HCT116 (cell line): ENCODE data around the gene EDN2. TPM values are rescaled to one million over a fixed set of nuclear protein-coding genes. Genes with fewer than 3 reads are reported as not detected.

ENCODE experiments used
- ATAC-seq: fragments of 200-7000 bp; cut with Tn5 transposase; 2 replicates; pipeline ENCODE4 v1.9.1; 2020; ENCODE audit warnings: mild to moderate bottlenecking, moderate library complexity
- BruUV-seq: library from RNA; stranded (reverse); fragments of 400-500 nt; replicated peaks from 2 replicates; lab custom pipeline; 2021; lab: Mats Ljungman, UMichigan
- CTCF ChIA-PET: fragments of 300-600 bp; sonication (Branson Sonifier 250); formaldehyde crosslinking; loops from one replicate; lab custom pipeline; 2021; ENCODE audit warnings: antibody characterized with exemption; lab: Charles Lee
- POLR2A ChIA-PET: fragments of 300-600, 350-600 bp; sonication (Branson Sonifier 250); formaldehyde crosslinking; loops from one replicate; lab custom pipeline; 2021; ENCODE audit warnings: antibody characterized with exemption; lab: Charles Lee
- RAD21 ChIA-PET, 2 experiments: fragments of 300-600 bp; sonication (Branson Sonifier 250); formaldehyde crosslinking; loops; one replicate each; lab custom pipeline; 2023; ENCODE audit warnings: low total read pairs in 2 of 2; ENCODE audit not compliant: uncharacterized antibody in 2 of 2, unreplicated experiment in 2 of 2, low non-redundant PET in 1 of 2; lab: Charles Lee
- DNase-seq: peaks from one replicate; pipeline ENCODE4 v3.0.0-alpha.2; 2010; ENCODE audit warnings: low read depth, low spot score
- H2AFZ ChIP-seq: fragments of 200-600 bp; shearing (Covaris generic), sonication (generic); 2 replicates; pipeline ENCODE4 v1.6.1; 2017; ENCODE audit warnings: low read depth, mixed run types, mixed read lengths, antibody characterized with exemption, low read length; ENCODE audit not compliant: poor library complexity, severe bottlenecking
- H3K27ac ChIP-seq: 2 replicates; pipeline ENCODE4 v1.5.1; 2012; ENCODE audit warnings: low read depth, low read length
- H3K27me3 ChIP-seq: fragments of 200-600 bp; sonication (generic); 2 replicates; pipeline ENCODE4 v1.6.1; 2016; ENCODE audit warnings: mixed run types, low read length, mixed read lengths; ENCODE audit not compliant: insufficient read depth
- H3K36me3 ChIP-seq, 2 experiments: fragments of 200-500 bp in 1 of 2; fragments of 200-600 bp in 1 of 2; sonication (Bioruptor generic) in 1 of 2; sonication (generic) in 1 of 2; 2 replicates each; pipeline versions ENCODE4 v1.5.1 to v1.6.1; 2014 to 2016; ENCODE audit warnings: low read length in 2 of 2, inconsistent platforms in 1 of 2, mixed read lengths in 1 of 2, mixed run types in 1 of 2; ENCODE audit not compliant: insufficient read depth in 2 of 2, control insufficient read depth in 1 of 2
- H3K4me1 ChIP-seq, 2 experiments: fragments of 200-600 bp in 1 of 2; sonication (generic) in 1 of 2; 2 replicates each; pipeline versions ENCODE4 v1.5.1 to v1.6.1; 2012 to 2017; ENCODE audit warnings: low read length in 2 of 2, inconsistent platforms in 1 of 2, mild to moderate bottlenecking in 1 of 2, mixed read lengths in 1 of 2, mixed run types in 1 of 2, moderate library complexity in 1 of 2; ENCODE audit not compliant: insufficient read depth in 2 of 2, control insufficient read depth in 1 of 2
- H3K4me2 ChIP-seq: fragments of 200-600 bp; sonication (generic); 2 replicates; pipeline ENCODE4 v1.6.1; 2017; ENCODE audit warnings: mixed run types, low read length, mixed read lengths
- H3K4me3 ChIP-seq, 2 experiments: fragments of 200-600 bp in 1 of 2; sonication (generic) in 1 of 2; replicated peaks in 1 of 2; 2 replicates each; pipeline ENCODE4 v1.5.1; 2011 to 2016; ENCODE audit warnings: low read length in 2 of 2, control low read depth in 1 of 2, low read depth in 1 of 2, mild to moderate bottlenecking in 1 of 2, mixed read lengths in 1 of 2, mixed run types in 1 of 2
- H3K79me2 ChIP-seq: fragments of 200-600 bp; sonication (generic); 2 replicates; pipeline ENCODE4 v1.6.1; 2017; ENCODE audit warnings: mild to moderate bottlenecking, mixed run types, low read length, moderate library complexity, mixed read lengths; ENCODE audit not compliant: insufficient read depth
- H3K9ac ChIP-seq: fragments of 200-600 bp; sonication (generic); 2 replicates; pipeline ENCODE4 v1.6.1; 2016; ENCODE audit warnings: low read length, mixed read lengths
- H3K9me2 ChIP-seq: fragments of 200-600 bp; sonication (generic), shearing (Covaris generic); 2 replicates; pipeline ENCODE4 v1.6.1; 2017; ENCODE audit warnings: mixed run types, mild to moderate bottlenecking, moderate library complexity; ENCODE audit not compliant: insufficient read depth
- H3K9me3 ChIP-seq, 2 experiments: fragments of 200-500 bp in 1 of 2; fragments of 200-600 bp in 1 of 2; sonication (Bioruptor generic) in 1 of 2; sonication (generic) in 1 of 2; 2 replicates each; pipeline ENCODE4 v1.6.1; 2014 to 2017; ENCODE audit warnings: low read length in 2 of 2, mixed read lengths in 2 of 2, inconsistent platforms in 1 of 2, low read depth in 1 of 2, mild to moderate bottlenecking in 1 of 2, mixed run types in 1 of 2, moderate library complexity in 1 of 2; ENCODE audit not compliant: control insufficient read depth in 1 of 2, insufficient read depth in 1 of 2
- H4K20me1 ChIP-seq: fragments of 200-600 bp; sonication (generic), shearing (Covaris generic); 2 replicates; pipeline ENCODE4 v1.6.1; 2017; ENCODE audit warnings: mixed run types, mild to moderate bottlenecking, moderate library complexity; ENCODE audit not compliant: insufficient read depth
- CEBPB ChIP-seq: IDR thresholded peaks from 2 replicates; pipeline ENCODE4 v1.6.1; 2012; ENCODE audit warnings: low read depth
- EGR1 ChIP-seq: IDR thresholded peaks from 2 replicates; pipeline ENCODE4 v1.6.1; 2012; ENCODE audit warnings: low read depth
- ELF1 ChIP-seq: IDR thresholded peaks from 2 replicates; pipeline ENCODE4 v1.6.1; 2012; ENCODE audit warnings: low read depth, borderline replicate concordance
- FOSL1 ChIP-seq: IDR thresholded peaks from 2 replicates; pipeline ENCODE4 v1.6.1; 2012; ENCODE audit warnings: low read depth
- POLR2A ChIP-seq: IDR thresholded peaks from 2 replicates; pipeline ENCODE4 v1.7.0; 2011; ENCODE audit warnings: borderline replicate concordance; ENCODE audit not compliant: insufficient read depth, insufficient read length; ENCODE audit errors: extremely low read depth
- POLR2AphosphoS5 ChIP-seq: IDR thresholded peaks from 2 replicates; pipeline ENCODE4 v1.6.1; 2011; ENCODE audit warnings: mild to moderate bottlenecking, low read depth, low read length, moderate library complexity
- SIN3A ChIP-seq: IDR thresholded peaks from 2 replicates; pipeline ENCODE4 v1.6.1; 2012; ENCODE audit warnings: low read depth
- SP1 ChIP-seq: IDR thresholded peaks from 2 replicates; pipeline ENCODE4 v1.6.1; 2012; ENCODE audit warnings: low read depth
- SRF ChIP-seq: IDR thresholded peaks from 2 replicates; pipeline ENCODE4 v1.6.1; 2012; ENCODE audit warnings: low read depth
- YY1 ChIP-seq: IDR thresholded peaks from 2 replicates; pipeline ENCODE4 v1.6.1; 2011; ENCODE audit warnings: low read length, low read depth, moderate library complexity, mild to moderate bottlenecking; ENCODE audit not compliant: insufficient replicate concordance; ENCODE audit errors: extremely low read depth
- intact Hi-C: fragments of 100-400 bp; cut with micrococcal nuclease; formaldehyde crosslinking; loops from 2 replicates; pipeline ENCODE4 v1.10.0; 2022
- total RNA-seq: library from RNA; stranded (reverse); gene quantifications from one replicate; pipeline ENCODE4 v1.2.1, GENCODE V29; 2021; ENCODE audit not compliant: unreplicated experiment
- TF ChIP-seq, protein P1 (sequence below): IDR thresholded peaks from 2 replicates; pipeline ENCODE4 v1.6.1; 2012
- TF ChIP-seq, protein P2 (sequence below): IDR thresholded peaks from 2 replicates; pipeline ENCODE4 v1.6.1; 2012; ENCODE audit warnings: low read depth
- TF ChIP-seq, protein P3 (sequence below), 3 experiments: fragments of 200-600 bp in 1 of 3; sonication (generic) in 1 of 3; IDR thresholded peaks in 2 of 3; conservative IDR thresholded peaks in 1 of 3; 2 replicates each; pipeline ENCODE4 v1.5.1; 2012 to 2017; ENCODE audit warnings: low read depth in 2 of 3, low read length in 2 of 3, antibody characterized with exemption in 1 of 3, borderline replicate concordance in 1 of 3, control low read depth in 1 of 3, mild to moderate bottlenecking in 1 of 3, mixed read lengths in 1 of 3, mixed run types in 1 of 3, moderate library complexity in 1 of 3; ENCODE audit not compliant: insufficient read depth in 1 of 3
- TF ChIP-seq, protein P4 (sequence below): IDR thresholded peaks from 2 replicates; pipeline ENCODE4 v1.6.1; 2011; ENCODE audit warnings: mild to moderate bottlenecking, low read length, moderate library complexity; ENCODE audit not compliant: insufficient replicate concordance; ENCODE audit errors: extremely low read depth

The EDN2 gene
- total RNA-seq, 1 experiment from 2014 or later = not detected

DNA sequence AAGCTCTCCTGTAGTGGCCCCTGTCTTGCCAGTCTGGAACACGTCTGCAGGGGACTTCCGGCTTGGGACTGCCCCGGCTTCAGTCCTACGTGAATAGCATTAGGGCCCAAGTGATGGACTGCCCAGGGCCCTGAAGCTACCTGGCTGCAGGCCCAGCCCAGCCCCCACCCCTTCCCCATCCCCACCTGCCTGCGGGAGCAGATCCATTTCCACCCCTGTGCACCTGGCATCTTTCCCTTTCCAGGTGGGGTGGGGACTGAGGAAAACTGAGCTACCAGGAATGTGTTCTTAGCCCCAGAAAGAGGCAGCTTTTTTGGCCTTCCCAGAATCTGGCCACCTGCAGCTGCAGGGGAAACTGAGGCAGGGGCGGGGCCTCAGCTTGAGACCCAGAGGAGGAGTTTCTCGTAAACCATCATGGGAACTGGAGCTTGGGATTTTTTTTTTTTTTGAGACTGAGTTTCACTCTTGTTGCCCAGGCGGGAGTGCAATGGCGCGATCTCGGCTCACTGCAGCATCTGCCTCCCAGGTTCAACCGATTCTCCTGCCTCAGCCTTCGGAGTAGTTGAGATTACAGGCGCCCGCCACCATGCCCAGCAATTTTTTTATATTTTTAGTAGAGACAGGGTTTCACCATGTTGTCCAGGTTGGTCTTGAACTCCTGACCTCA lies 3.2 kb downstream of the EDN2 start:
- Histone ChIP-seq H3K27me3 (no peaks in the 10 kb centered on the region), H3K9ac (no peak overlapping the region), H3K4me3 (no peak overlapping the region), H3K9me2 (no peaks in the 10 kb centered on the region)
- POLR2A ChIA-PET = no interaction called here
- intact Hi-C loops = no loop called here
- no peak for DNase-seq
- BruUV-seq = no TSS peak
- no peak for TF ChIP-seq FOSL1
- TF ChIP-seq SRF = no peak
- TF ChIP-seq, protein P1, sequence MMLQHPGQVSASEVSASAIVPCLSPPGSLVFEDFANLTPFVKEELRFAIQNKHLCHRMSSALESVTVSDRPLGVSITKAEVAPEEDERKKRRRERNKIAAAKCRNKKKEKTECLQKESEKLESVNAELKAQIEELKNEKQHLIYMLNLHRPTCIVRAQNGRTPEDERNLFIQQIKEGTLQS = no peak
- TF ChIP-seq, protein P2, sequence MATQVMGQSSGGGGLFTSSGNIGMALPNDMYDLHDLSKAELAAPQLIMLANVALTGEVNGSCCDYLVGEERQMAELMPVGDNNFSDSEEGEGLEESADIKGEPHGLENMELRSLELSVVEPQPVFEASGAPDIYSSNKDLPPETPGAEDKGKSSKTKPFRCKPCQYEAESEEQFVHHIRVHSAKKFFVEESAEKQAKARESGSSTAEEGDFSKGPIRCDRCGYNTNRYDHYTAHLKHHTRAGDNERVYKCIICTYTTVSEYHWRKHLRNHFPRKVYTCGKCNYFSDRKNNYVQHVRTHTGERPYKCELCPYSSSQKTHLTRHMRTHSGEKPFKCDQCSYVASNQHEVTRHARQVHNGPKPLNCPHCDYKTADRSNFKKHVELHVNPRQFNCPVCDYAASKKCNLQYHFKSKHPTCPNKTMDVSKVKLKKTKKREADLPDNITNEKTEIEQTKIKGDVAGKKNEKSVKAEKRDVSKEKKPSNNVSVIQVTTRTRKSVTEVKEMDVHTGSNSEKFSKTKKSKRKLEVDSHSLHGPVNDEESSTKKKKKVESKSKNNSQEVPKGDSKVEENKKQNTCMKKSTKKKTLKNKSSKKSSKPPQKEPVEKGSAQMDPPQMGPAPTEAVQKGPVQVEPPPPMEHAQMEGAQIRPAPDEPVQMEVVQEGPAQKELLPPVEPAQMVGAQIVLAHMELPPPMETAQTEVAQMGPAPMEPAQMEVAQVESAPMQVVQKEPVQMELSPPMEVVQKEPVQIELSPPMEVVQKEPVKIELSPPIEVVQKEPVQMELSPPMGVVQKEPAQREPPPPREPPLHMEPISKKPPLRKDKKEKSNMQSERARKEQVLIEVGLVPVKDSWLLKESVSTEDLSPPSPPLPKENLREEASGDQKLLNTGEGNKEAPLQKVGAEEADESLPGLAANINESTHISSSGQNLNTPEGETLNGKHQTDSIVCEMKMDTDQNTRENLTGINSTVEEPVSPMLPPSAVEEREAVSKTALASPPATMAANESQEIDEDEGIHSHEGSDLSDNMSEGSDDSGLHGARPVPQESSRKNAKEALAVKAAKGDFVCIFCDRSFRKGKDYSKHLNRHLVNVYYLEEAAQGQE = no peak
- TF ChIP-seq POLR2AphosphoS5 = no peak
- TF ChIP-seq, protein P3, sequence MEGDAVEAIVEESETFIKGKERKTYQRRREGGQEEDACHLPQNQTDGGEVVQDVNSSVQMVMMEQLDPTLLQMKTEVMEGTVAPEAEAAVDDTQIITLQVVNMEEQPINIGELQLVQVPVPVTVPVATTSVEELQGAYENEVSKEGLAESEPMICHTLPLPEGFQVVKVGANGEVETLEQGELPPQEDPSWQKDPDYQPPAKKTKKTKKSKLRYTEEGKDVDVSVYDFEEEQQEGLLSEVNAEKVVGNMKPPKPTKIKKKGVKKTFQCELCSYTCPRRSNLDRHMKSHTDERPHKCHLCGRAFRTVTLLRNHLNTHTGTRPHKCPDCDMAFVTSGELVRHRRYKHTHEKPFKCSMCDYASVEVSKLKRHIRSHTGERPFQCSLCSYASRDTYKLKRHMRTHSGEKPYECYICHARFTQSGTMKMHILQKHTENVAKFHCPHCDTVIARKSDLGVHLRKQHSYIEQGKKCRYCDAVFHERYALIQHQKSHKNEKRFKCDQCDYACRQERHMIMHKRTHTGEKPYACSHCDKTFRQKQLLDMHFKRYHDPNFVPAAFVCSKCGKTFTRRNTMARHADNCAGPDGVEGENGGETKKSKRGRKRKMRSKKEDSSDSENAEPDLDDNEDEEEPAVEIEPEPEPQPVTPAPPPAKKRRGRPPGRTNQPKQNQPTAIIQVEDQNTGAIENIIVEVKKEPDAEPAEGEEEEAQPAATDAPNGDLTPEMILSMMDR (IDR thresholded peaks at IDR 0.05 in 2 of 3, conservative IDR thresholded peaks at IDR 0.05 in 1 of 3; ENCODE audit: borderline replicate concordance in 1 of 3, insufficient read depth in 1 of 3, low read depth in 2 of 3, low read length in 2 of 3) = no peak
- TF ChIP-seq CEBPB = no peak
- TF ChIP-seq ELF1 = no peak
- TF ChIP-seq SIN3A = no peak
- TF ChIP-seq EGR1 = no peak
- no peak for TF ChIP-seq POLR2A
- no peak for TF ChIP-seq YY1
- no peak for TF ChIP-seq SP1
- TF ChIP-seq, protein P4, sequence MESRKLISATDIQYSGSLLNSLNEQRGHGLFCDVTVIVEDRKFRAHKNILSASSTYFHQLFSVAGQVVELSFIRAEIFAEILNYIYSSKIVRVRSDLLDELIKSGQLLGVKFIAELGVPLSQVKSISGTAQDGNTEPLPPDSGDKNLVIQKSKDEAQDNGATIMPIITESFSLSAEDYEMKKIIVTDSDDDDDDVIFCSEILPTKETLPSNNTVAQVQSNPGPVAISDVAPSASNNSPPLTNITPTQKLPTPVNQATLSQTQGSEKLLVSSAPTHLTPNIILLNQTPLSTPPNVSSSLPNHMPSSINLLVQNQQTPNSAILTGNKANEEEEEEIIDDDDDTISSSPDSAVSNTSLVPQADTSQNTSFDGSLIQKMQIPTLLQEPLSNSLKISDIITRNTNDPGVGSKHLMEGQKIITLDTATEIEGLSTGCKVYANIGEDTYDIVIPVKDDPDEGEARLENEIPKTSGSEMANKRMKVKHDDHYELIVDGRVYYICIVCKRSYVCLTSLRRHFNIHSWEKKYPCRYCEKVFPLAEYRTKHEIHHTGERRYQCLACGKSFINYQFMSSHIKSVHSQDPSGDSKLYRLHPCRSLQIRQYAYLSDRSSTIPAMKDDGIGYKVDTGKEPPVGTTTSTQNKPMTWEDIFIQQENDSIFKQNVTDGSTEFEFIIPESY = no peak
- TF ChIP-seq, all 23 proteins: peak for 0
- H4K20me1 ChIP-seq = no peaks in the 10 kb centered on the region
- H3K79me2 ChIP-seq = no peaks in the 10 kb centered on the region
- H3K4me1 ChIP-seq = peaks cover 34 to 43% of the 10 kb centered on the region in 2 experiments
- no peak overlapping the region for H3K4me2 ChIP-seq
- no peaks in the 10 kb centered on the region for H3K36me3 ChIP-seq
- ChIA-PET RAD21 (no interaction called here), CTCF (interaction anchor here (3.9 kb wide), 1 partner anchor 10 kb away, joined by 15 read pairs; no protein-coding TSS in a partner anchor)
- H3K27ac ChIP-seq = no peak overlapping the region
- H3K9me3 ChIP-seq = no peaks in the 10 kb centered on the region
- H2AFZ ChIP-seq = no peak overlapping the region
- no peak for ATAC-seq
